ENCODE measurements around the gene TM9SF3.

Gene TM9SF3

DNA sequence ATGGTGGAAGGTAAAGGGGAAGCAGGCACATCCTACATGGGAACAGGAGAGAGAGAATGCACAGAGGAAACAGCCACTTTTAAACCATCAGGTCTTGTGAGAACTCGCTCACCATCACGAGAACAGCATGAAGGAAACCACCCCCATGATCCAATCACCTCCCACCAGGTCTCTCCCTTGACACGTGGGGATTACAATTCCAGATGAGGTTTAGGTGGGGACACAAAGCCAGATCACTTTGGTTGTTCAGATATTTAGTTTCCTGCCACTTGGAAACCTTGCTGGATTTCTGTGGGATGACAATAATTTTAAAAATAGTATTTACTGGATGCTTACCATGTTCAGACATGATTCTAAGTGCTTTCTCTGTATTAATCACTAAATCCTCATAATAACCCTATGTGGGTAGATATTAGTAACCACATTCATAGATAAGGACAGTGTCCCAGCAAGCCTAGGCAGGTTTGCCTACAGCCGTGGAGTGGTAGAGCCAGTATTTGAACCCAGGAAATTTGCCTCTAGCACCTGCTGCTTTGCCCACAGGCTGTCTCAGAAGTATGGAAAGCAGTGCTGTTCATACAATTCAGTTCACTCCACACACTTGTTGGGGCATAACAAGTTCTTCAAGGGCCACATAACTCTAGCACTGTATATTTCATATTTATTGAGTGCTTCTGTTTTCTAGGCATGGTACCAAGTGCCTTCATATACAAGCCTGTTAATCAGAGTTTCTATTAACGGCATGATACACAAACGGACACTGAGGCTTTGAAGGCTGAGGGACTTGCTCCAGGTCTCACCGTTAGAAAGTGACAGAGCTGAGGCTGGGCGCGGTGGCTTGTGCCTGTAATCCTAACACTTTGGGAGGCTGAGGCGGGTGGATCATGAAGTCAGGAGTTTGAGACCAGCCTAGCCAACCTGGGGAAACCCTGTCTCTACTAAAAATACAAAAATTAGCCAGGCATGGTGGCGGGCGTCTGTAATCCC is 81.4 kb downstream of the TM9SF3 start:
- FAIRE-seq, result no peak

DNA sequence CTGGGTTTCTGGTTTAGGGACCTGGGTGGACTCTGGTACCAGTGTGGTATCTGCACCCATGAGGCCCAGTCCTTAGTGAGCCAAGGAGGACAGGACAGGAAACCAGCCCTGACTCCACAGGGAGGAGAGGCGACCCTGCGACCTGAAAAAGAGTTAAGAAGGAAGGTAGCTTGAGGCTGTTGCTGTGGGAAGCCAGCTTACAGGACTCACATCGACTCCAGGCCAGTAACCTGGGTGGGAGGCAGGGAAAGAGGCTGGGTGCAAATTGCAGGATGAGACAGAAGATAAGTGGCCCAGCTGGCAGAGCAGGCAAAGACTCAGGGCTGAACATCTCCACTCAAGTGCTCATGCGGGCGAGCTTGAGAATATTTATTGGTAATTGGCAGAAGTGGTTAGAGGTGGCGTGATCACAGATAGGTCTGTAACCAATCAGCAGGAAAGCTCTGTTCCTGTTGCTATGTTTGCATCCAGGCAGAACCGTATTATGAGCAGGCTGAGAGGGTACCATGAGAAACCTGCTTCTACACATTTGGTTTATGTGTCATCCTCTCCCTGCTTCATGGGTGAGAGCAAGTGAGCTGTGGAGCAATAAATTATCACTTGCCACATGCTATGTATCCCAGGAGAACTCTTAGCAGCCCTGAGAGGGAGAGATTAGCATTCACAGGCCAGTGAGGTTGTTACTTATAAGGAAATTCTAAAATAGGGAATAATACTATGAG is 84.1 kb downstream of the TM9SF3 start:
- FAIRE-seq, result no peak

DNA sequence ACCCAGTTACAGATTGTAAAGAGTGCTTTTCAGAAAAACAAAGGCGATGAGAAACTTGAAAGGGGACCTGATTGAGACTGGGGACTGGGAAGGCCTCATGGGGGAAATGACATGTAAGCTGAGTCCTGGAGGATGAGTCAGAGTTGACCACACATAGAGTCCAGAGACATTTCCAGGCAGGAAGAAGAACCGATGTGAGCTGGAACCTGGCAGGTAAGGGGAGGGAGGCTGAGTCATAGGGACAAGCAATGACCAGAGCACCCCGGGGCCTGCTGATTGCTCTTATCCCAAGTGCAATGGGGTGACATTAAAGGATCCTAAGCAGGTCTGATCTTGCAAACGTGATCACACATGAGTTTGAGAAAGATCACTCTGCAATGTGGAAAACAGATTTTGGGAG is 84.8 kb downstream of the TM9SF3 start:
- no peak for FAIRE-seq

DNA sequence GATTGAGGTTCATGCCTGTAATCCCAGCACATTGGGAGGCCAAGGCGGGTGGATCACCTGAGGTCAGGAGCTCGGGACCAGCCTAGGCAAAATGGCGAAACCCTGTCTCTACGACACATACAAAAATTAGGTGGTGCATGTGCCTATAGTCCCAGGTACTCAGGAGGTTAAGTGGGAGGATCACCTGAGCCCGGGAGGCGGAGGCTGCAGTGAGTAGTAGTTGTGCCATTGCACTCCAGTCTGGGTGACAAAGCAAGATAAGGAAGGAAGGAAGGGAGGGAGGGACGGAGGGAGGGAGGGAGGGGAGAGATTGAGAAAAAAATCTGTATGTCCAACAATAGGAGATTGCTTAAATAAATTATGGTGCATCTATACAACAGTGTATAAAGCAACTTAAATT is 86.3 kb downstream of the TM9SF3 start:
- FAIRE-seq, result no peak

DNA sequence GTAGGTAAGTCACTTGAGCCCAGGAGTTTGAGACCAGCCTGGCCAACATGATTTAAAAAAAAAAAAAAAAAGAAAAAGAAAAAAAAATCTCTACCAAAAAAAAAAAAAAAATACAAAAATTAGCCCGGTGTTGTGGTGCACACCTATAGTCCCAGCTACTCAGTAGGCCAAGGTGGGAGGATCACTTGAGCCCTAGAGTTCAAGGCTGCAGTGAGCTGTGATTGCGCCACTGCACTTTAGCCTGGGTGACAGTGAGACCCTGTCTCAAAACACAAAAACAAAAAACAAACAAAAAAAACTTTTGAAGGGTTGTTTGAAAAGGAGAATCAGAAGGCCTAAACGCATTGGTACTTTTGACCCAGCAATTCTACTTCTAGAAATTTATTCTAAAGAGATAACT is 86.8 kb downstream of the TM9SF3 start:
- FAIRE-seq, result no peak

DNA sequence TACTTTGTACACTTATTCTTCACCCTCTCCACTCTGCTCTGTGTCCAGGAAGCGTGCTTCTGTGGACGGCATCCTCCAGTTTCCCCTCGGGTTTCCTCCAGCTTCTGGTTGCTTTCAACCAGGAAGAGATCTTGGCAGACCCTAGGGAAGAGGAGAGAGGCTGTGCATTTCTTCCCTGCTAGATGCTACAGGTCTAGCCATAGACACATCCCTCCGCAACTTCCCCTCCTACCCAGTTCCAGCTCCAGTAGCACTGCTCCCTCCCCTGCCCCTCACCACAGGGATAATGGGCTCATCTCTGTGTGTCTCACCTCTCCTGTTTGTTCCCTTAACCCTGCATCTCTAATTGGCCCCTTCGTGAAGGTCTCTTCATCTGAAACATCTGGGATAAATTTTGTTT is 89.4 kb downstream of the TM9SF3 start:
- FAIRE-seq, result no peak

DNA sequence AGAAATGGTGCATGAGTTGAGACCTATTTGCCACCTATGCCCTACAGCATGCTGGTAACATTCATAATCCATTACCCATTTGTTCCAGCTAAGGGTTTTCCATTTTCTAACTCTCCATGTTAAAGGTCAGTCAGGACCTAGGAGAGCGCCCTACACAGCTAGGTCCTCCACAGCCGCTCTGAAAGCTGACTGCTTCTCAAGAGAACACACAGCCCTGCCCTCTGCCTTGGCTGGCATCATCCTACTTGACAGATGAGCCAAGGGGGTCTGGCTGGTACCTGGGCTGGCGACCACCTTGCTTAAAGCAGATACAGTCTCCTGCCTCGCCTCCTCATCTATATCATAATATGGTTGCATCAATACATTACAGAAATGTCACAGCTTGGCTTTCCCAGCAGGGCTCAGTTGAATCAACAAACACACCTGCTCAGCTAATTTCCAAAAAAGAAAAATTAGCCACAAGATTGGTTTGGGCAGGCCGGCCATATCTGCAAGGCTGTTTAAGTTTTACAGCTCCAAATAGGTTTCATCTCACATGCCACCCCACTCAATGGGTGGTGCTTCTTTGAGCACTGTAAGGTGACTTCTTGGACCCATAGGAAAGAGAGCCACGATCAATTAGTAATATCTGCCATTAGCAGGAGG is 90.4 kb downstream of the TM9SF3 start:
- FAIRE-seq, result no peak

DNA sequence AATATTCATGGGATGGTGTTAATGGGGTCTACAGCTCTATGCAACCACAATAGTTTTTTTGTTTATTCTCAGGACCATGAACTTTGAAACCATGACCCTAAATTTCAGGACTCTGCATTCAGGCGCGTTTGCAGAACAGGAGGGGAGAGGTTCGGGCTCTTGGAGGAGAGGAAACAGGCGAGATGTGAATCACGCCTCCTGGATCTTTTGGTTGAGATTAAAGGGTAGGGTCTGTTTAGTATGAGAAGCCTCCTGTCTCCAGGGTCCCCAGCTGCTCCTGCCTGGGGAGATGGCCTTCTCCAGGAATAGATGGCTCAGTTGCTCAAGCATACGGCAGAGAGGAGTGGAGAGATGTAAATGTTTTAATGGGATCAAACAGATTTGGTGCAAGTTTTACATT is 91.3 kb downstream of the TM9SF3 start:
- no peak for FAIRE-seq

DNA sequence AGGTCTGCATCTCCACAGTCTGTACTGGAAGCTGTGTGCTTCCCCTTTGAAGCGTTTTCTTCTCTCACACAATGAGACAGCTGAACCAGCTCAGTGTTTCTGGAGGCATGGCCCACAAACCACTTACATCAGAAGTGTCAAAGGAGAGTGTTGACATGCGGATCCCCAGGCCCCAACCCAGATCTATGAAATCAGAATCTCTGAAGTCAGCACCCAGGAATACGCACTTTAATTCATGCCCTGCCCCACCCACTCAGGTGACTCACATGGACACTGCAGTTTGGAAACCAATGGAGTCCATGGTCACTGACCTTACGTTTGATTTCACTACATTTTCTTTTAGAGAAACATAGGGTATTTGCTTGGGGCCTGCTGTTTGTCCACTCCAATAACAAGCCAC is 92.1 kb downstream of the TM9SF3 start:
- no peak for FAIRE-seq

DNA sequence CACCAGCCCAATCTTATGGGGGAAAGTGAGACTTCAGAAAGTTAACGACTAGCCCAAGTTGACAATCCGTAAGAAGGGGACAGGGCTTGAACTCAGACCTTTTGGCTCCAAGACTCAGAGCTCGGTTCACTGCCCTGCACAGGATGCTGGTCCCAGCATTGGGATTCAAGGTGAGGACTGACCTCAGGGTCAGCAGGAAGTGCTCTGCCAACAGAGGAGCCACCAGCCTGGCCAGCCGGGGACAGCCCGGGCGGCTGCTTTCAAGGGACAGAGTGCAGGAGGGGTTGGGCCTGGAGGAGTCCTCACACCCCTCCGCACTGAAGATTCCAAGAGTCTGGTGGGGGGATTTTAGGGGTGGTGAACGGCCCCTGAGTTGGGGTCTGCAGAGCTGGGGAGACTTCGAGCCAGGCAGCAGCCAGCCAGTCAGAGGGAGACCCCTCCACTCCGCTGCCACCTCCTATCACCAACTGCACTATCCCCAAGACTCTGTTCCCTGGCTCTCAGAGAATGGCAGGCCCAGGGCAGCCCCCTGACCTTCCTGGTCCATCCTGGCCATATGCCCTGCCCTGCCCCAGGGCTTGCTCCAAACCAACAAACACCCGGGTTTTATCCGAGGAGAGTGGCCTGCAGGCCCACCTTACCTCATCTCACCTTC is 92.8 kb downstream of the TM9SF3 start:
- FAIRE-seq, result no peak

DNA sequence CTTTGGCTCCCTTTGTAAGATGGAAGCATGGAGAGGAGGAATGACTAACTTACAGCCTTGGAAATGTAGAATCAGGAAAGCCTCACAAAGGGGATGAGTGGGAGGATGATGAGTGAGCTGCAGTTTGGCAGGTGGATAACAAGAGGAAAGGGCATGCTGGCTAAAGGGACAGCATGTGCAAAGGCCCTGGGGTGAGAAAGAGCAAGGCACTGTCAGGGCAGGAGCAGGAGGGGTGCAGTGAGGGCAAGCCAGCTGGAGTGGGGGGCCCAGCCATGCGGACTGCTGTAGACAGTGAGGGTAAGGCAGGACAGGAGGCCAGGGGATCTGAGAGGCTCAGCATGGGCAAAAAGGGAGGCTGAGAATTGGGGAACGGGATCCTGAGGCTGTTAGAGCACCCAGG is 93.6 kb downstream of the TM9SF3 start:
- FAIRE-seq, result no peak

DNA sequence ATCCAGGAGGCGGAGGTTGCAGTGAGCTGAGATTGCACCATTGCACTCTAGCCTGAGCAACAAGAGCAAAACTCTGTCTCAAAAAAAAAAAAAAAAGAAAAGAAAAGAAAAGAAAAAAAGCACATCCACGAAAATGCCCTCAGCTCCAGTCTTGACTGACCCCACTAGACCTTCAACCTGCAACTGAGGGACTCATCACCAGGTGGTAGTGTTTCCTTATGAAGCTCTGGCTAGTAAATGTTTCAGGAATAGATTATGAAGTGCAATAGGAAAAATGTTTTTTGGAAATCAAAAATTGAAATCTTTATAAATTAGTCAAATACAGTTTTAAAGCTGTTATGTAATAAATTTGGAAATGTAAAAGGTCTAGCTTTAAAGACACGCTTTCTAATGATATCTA is 95.5 kb downstream of the TM9SF3 start:
- no peak for FAIRE-seq

DNA sequence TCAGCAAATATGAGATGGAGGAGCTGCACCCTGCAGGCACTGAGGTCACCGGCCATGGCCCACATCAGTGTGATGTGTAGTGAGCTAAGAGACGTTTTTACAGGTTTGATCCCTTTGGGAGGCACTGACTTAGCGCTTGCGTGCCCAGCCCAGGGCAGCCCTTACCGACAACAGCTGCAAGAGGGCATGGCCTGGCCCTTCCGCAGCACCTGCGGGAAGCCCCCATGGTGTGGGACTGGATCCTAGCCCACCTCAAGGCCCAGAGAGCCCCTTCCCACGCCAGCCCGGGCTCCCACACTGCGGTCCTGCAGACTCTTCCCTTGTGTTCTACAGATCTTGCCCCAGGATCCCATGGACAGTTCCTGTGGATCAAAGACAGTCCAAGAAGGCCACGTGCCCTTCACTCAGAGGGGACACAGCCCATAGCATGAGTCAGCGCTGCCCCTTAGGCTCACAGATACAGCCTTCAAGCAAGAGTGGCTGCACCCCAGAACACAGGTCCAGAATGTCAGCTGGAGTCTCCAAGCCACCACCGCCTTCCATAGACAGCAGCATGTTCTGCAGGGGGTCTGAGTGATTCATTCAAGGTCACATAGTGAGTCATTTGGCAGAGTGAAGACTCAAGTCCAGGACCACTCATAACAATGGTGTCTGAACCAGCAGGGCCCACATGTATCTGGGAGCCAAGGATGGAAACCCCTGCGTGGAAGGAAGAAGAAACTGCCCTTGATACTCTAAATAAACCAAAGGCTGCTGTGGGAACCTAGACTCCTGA is 98.5 kb downstream of the TM9SF3 start:
- no peak for FAIRE-seq

DNA sequence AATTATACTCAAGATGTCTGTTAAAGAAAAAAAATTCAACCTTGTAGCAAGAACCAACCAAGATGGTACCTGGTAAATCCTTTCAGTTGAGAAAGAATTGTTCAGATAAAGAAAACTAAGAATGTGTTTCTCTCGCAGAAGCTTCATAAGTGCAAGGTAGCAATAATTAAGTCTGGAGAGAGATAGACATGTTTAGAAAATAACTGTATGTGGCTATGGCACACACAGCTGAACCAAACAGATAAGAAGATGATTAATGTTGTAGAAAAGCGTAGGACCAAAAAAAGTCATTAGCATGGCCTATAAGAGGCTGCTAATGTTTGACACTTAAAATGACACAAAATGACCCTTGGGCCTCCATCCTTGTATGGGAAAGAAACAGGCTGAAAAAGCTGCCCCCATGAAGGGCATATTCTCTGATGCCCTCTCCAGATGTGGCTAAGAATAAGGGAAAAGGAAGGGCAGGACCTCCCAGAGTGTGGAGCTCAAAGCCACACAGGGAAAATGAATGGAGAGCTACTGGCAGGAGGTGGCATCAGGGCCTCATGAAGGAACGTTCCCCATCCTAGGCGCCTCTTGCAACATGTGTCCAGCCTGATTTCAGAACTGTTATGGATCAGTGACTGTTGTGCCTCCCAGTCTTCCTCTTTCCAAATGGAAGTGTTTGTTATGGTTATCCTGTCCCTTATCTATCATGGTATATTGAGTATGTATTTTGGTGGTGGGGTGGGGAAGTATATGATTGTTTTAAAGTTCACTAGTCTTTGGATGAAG is 103.8 kb downstream of the TM9SF3 start:
- FAIRE-seq, result no peak

DNA sequence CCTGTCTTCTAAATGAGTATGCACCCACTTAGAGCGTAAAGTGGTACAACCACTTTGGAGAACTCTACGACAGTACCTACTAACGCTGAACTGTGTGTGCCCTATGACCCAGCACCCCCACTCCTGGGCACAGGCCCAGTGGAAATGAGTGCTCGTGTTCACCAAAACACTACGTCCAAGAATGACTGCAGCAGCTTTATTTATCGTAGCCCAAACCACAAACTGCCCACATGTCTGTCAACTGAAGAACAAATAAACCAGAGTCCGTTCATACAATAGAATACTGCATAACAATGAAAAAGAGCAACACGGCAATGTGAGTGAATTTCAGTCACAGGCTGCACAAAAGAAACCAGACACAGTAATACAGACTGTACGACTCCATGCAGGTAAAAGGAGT is 108.5 kb downstream of the TM9SF3 start:
- FAIRE-seq, result no peak

DNA sequence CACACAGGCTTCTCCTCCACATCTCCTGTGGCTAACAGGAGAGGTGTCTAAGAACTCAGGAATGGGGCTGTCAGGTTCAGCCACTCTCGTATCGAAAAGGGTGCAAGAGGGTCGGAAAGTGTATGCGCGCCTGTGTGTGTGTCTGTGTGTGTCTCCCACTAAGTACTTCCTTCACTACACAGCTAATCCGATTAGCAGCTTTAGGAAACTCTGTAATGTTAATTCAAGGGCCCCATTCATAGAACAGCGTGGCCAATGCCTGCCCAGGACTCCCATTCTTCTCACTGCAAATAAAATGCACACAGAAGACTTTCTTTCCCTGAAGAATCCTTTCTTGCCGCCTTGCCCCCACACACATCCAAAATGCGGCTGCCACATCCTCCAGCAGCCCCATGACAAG is 112.9 kb downstream of the TM9SF3 start:
- no peak for FAIRE-seq

DNA sequence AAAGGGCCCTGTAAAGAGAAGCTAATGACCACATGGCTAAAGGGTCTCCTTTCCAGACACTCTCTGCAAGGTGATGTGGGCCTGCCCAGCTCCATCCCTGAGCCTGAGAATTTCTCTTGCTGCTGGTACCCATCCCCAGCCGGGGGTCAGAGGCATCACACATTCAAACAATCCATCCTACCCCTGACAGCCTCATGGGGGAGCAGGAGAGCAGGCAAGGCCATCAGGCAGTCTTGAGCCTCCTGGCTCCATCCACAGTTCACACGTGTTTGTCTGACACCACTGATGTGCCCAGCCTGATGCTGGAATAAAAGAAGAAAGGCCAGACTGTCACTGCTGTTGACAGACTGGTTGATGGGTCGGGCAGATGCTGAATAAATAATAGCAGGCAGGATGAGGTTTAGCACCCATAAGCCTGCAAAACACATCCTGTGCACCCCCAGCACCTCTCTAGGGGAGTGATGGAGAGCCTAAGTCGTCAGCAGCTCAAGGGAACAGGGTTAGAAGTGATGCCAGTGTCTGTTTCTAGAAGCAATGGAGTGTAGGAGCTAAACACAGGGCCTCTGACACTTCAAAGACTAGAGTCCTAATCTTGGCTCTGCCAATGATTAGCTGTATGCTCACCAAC is 116.6 kb downstream of the TM9SF3 start:
- no peak for FAIRE-seq

DNA sequence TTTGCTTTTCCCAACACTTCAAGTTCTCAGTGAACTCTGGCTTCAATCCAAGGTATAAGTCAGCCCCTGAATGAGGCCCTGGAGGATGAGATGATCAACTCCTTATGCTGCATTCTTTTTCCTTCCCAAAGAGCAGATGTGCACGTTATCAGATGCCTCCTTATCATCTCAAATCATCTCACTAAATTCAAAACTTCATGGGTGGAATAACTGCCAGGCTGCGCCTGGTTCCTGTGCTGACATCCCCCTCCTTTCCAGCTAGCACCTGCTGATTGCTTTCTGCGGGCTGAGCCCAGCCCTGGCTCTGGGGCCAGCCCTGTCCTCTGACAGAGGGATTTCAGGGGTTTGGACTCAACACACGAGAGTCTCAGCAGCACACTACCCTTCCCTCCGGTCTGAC is 118.0 kb downstream of the TM9SF3 start:
- FAIRE-seq, result no peak

Data from A204.1 (cell line).